Measurements from ENCODE around the gene SCGB3A2. TPM values are rescaled to one million over a fixed set of nuclear protein-coding genes. Genes with fewer than 3 reads are reported as not detected.

SCGB3A2 gene
- total and polyA plus RNA-seq, 2 of the 8 experiments (the other 6 are each of a cell fraction or from before 2014, with no cell fraction given), result 47.1 to 63.6 TPM

- TF ChIP-seq USF2 (IDR thresholded peaks at IDR 0.05; ENCODE audit: low read length), result no peak
- no peak for TF ChIP-seq HDAC2 (IDR thresholded peaks at IDR 0.05; ENCODE audit: borderline replicate concordance in 1 of 2, low read depth in 2 of 2, low read length in 2 of 2)
- no peak for TF ChIP-seq PHF8 (conservative IDR thresholded peaks at IDR 0.05; ENCODE audit: low read depth, low read length)
- no peak for TF ChIP-seq FOSL1 (IDR thresholded peaks at IDR 0.05; ENCODE audit: insufficient read depth, low read depth, low read length)
- TF ChIP-seq SAP30 (IDR thresholded peaks at IDR 0.05; ENCODE audit: insufficient read depth, insufficient replicate concordance, low read length), result no peak
- TF ChIP-seq SIRT6 (IDR thresholded peaks at IDR 0.05; ENCODE audit: low read length), result no peak
- TF ChIP-seq JUND (IDR thresholded peaks at IDR 0.05; ENCODE audit: low read length), result no peak
Measured at GRCh38 chr5:147879784-147880183, 1.3 kb downstream of the SCGB3A2 start (continued).
